GM10248 (cell line): ENCODE data around the gene PCCA.
"Not testable (repeated sequence)": the region's sequence is repeated elsewhere in the genome, so short reads cannot be mapped to it uniquely, and the experiment has no call there.

Experiments
- CTCF ChIA-PET: fragments of 300-600 bp; sonication (Branson Sonifier 250); formaldehyde crosslinking; extraction: SDS; loops from one replicate; lab custom pipeline; 2021; ENCODE audit warnings: antibody characterized with exemption; lab: Yijun Ruan, JAX
- POLR2A ChIA-PET: fragments of 350-650 bp; sonication (Branson Sonifier 250); formaldehyde crosslinking; extraction: SDS; loops from one replicate; lab custom pipeline; 2020; ENCODE audit warnings: antibody characterized with exemption; lab: Yijun Ruan, JAX
- DNase-seq: peaks from one replicate; pipeline ENCODE4 v3.0.0; 2012; ENCODE audit errors: extremely low spot score
- CTCF ChIP-seq: IDR thresholded peaks from 2 replicates; pipeline ENCODE4 v1.5.1; 2012; ENCODE audit warnings: mild to moderate bottlenecking, low read depth; ENCODE audit errors: extremely low read depth, missing control alignments, control extremely low read depth

PCCA gene

GRCh38 chr13:100211016-100211710 lies 122.3 kb downstream of the PCCA start:
- ChIA-PET POLR2A (no interaction called here), CTCF (interaction anchor here (0.8 to 1.3 kb wide), 2 partner anchors 17 to 22 kb away, joined by 3 to 5 read pairs; no protein-coding TSS in a partner anchor)
- no peak for TF ChIP-seq CTCF
- DNase-seq = no peak

GRCh38 chr13:100212904-100213553 lies 124.1 kb downstream of the PCCA start:
- CTCF ChIA-PET = no interaction called here
- no peak for TF ChIP-seq CTCF
- POLR2A ChIA-PET = no interaction called here
- no peak for DNase-seq

- ChIA-PET CTCF (no interaction called here), POLR2A (no interaction called here)
- no peak for DNase-seq
- TF ChIP-seq CTCF = no peak
These were observed 124.7 kb downstream of the PCCA start for GRCh38 chr13:100213576-100213975.

- ChIA-PET POLR2A (no interaction called here), CTCF (no interaction called here)
- TF ChIP-seq CTCF = no peak
- no peak for DNase-seq
These were observed 126.0 kb downstream of the PCCA start for GRCh38 chr13:100214886-100215285.

GRCh38 chr13:100221166-100221565 lies 132.3 kb downstream of the PCCA start:
- ChIA-PET CTCF (no interaction called here), POLR2A (no interaction called here)
- DNase-seq = no peak
- no peak for TF ChIP-seq CTCF

- CTCF ChIA-PET = interaction anchor here (2.3 kb wide), 1 partner anchor 10 kb away, joined by 12 read pairs; no protein-coding TSS in a partner anchor
- DNase-seq, POLR2A ChIA-PET: not testable (repeated sequence)
These were observed 135.2 kb downstream of the PCCA start for GRCh38 chr13:100223966-100224530.

GRCh38 chr13:100229603-100230002 lies 140.7 kb downstream of the PCCA start:
- no peak for TF ChIP-seq CTCF
- DNase-seq = no peak
- ChIA-PET POLR2A (no interaction called here), CTCF (no interaction called here)
